HEK293 (cell line): Measurements from ENCODE around the gene CFAP45.
A peak's percentile ranks its signal among the peaks of the same experiment; 100 is the strongest.

Experiments used
- GLI2 ChIP-seq: fragments of 450-650 bp; formaldehyde crosslinking; IDR thresholded peaks from 2 replicates; pipeline ENCODE4; 2017; ENCODE audit warnings: missing biosample characterization, missing genetic modification characterization, low read depth, borderline replicate concordance
- KLF16 ChIP-seq: fragments of 450-650 bp; formaldehyde crosslinking; IDR thresholded peaks from 2 replicates; pipeline ENCODE4 v1.5.1; 2017; ENCODE audit warnings: missing biosample characterization, missing genetic modification characterization
- SALL2 ChIP-seq: fragments of 450-650 bp; formaldehyde crosslinking; IDR thresholded peaks from 2 replicates; pipeline ENCODE4 v1.5.0; 2017; ENCODE audit warnings: missing biosample characterization, mild to moderate bottlenecking, missing genetic modification characterization, borderline replicate concordance
- SCRT1 ChIP-seq: fragments of 450-650 bp; formaldehyde crosslinking; IDR thresholded peaks from 2 replicates; pipeline ENCODE4 v1.5.1; 2016; ENCODE audit warnings: missing biosample characterization, missing genetic modification characterization, borderline replicate concordance
- SCRT2 ChIP-seq: fragments of 450-650 bp; formaldehyde crosslinking; IDR thresholded peaks from 2 replicates; pipeline ENCODE4 v1.5.1; 2016; ENCODE audit warnings: missing biosample characterization, missing genetic modification characterization
- TCF7L2 ChIP-seq: IDR thresholded peaks from 2 replicates; pipeline ENCODE4 v1.6.1; 2011; ENCODE audit warnings: low read depth, mild to moderate bottlenecking, inconsistent platforms, low read length, moderate library complexity, borderline replicate concordance
- WT1 ChIP-seq: fragments of 450-650 bp; formaldehyde crosslinking; IDR thresholded peaks from 2 replicates; pipeline ENCODE4 v1.5.1; 2016; ENCODE audit warnings: missing biosample characterization, missing genetic modification characterization
- YY2 ChIP-seq: fragments of 450-650 bp; formaldehyde crosslinking; IDR thresholded peaks from 2 replicates; pipeline ENCODE4 v1.5.1; 2016; ENCODE audit warnings: missing biosample characterization, missing genetic modification characterization
- ZIC2 ChIP-seq: fragments of 450-650 bp; formaldehyde crosslinking; IDR thresholded peaks from 2 replicates; pipeline ENCODE4 v1.5.1; 2016; ENCODE audit warnings: missing biosample characterization, missing genetic modification characterization
- ZNF169 ChIP-seq: fragments of 450-650 bp; formaldehyde crosslinking; IDR thresholded peaks from 2 replicates; pipeline ENCODE4 v1.5.1; 2016; ENCODE audit warnings: missing biosample characterization, missing genetic modification characterization
- ZNF214 ChIP-seq: fragments of 450-650 bp; formaldehyde crosslinking; IDR thresholded peaks from 2 replicates; pipeline ENCODE4 v1.5.1; 2017; ENCODE audit warnings: missing biosample characterization, mild to moderate bottlenecking, missing genetic modification characterization, borderline replicate concordance
- ZNF23 ChIP-seq: fragments of 450-650 bp; formaldehyde crosslinking; IDR thresholded peaks from 2 replicates; pipeline ENCODE4 v1.5.1; 2016; ENCODE audit warnings: missing biosample characterization, missing genetic modification characterization, borderline replicate concordance
- ZNF302 ChIP-seq: fragments of 450-650 bp; formaldehyde crosslinking; IDR thresholded peaks from 2 replicates; pipeline ENCODE4 v1.5.1; 2016; ENCODE audit warnings: missing biosample characterization, missing genetic modification characterization, low read depth
- ZNF354C ChIP-seq: fragments of 450-650 bp; formaldehyde crosslinking; IDR thresholded peaks from 2 replicates; pipeline ENCODE4 v1.5.1; 2016; ENCODE audit warnings: missing biosample characterization, missing genetic modification characterization, low read depth, borderline replicate concordance
- ZNF561 ChIP-seq: fragments of 450-650 bp; IDR thresholded peaks from 2 replicates; pipeline ENCODE4 v1.5.1; 2018; ENCODE audit warnings: missing biosample characterization, missing genetic modification characterization, borderline replicate concordance
- ZNF596 ChIP-seq: fragments of 450-650 bp; IDR thresholded peaks from 2 replicates; pipeline ENCODE4 v1.5.0; 2018; ENCODE audit warnings: missing biosample characterization, mild to moderate bottlenecking, missing genetic modification characterization, moderate library complexity
- ZNF629 ChIP-seq: fragments of 450-650 bp; formaldehyde crosslinking; IDR thresholded peaks from 2 replicates; pipeline ENCODE4 v1.5.1; 2017; ENCODE audit warnings: missing biosample characterization, missing genetic modification characterization
- ZNF791 ChIP-seq: fragments of 450-650 bp; formaldehyde crosslinking; IDR thresholded peaks from 2 replicates; pipeline ENCODE4 v1.5.1; 2016; ENCODE audit warnings: missing biosample characterization, missing genetic modification characterization
- ZSCAN23 ChIP-seq: fragments of 450-650 bp; formaldehyde crosslinking; IDR thresholded peaks from 2 replicates; pipeline ENCODE4 v1.5.1; 2016; ENCODE audit warnings: missing biosample characterization, missing genetic modification characterization
- TF ChIP-seq, protein P1 (sequence below): fragments of 450-650 bp; formaldehyde crosslinking; conservative IDR thresholded peaks from 2 replicates; pipeline ENCODE4 v1.5.1; 2016; ENCODE audit warnings: low read depth, missing biosample characterization, missing genetic modification characterization
- TF ChIP-seq, protein P2 (sequence below): fragments of 450-650 bp; formaldehyde crosslinking; IDR thresholded peaks from 2 replicates; pipeline ENCODE4 v1.5.1; 2016; ENCODE audit warnings: missing biosample characterization, missing genetic modification characterization, borderline replicate concordance
- TF ChIP-seq, protein P3 (sequence below): fragments of 450-650 bp; formaldehyde crosslinking; IDR thresholded peaks from 2 replicates; pipeline ENCODE4 v1.5.1; 2017; ENCODE audit warnings: missing biosample characterization, missing genetic modification characterization
- TF ChIP-seq, protein P4 (sequence below): fragments of 450-650 bp; formaldehyde crosslinking; IDR thresholded peaks from 2 replicates; pipeline ENCODE4 v1.5.1; 2016; ENCODE audit warnings: missing biosample characterization, missing genetic modification characterization
- TF ChIP-seq, protein P5 (sequence below): fragments of 450-650 bp; formaldehyde crosslinking; IDR thresholded peaks from 2 replicates; pipeline ENCODE4 v1.5.1; 2016; ENCODE audit warnings: missing biosample characterization, missing genetic modification characterization, borderline replicate concordance

CFAP45 gene

DNA sequence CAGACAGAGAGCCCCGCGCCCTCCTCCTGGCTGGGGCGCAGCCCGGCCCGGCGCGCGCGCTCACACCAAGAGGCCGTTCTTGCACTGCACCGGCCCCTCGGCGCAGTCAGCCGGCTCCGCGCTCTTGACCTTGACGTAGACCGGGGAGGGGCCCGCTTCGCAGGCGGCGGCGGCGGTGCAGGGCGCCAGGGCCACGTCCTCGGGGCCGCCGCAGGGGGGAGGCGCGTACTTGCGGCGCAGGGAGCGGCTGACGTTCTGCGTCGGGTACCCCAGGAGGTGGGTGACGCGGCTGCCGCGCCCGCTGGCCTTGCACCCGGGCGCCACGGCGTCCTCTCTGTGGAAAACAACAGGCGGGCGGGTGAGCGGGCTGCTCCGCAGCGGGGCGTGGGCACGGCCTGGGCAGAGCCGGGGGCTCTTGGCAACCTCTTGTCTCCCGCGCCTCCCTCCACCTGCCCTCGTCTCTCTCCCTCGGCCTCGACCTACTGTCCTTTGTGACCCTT, 45.2 kb downstream of the CFAP45 start (continued):
- TF ChIP-seq, protein P1, sequence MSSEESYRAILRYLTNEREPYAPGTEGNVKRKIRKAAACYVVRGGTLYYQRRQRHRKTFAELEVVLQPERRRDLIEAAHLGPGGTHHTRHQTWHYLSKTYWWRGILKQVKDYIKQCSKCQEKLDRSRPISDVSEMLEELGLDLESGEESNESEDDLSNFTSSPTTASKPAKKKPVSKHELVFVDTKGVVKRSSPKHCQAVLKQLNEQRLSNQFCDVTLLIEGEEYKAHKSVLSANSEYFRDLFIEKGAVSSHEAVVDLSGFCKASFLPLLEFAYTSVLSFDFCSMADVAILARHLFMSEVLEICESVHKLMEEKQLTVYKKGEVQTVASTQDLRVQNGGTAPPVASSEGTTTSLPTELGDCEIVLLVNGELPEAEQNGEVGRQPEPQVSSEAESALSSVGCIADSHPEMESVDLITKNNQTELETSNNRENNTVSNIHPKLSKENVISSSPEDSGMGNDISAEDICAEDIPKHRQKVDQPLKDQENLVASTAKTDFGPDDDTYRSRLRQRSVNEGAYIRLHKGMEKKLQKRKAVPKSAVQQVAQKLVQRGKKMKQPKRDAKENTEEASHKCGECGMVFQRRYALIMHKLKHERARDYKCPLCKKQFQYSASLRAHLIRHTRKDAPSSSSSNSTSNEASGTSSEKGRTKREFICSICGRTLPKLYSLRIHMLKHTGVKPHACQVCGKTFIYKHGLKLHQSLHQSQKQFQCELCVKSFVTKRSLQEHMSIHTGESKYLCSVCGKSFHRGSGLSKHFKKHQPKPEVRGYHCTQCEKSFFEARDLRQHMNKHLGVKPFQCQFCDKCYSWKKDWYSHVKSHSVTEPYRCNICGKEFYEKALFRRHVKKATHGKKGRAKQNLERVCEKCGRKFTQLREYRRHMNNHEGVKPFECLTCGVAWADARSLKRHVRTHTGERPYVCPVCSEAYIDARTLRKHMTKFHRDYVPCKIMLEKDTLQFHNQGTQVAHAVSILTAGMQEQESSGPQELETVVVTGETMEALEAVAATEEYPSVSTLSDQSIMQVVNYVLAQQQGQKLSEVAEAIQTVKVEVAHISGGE (tag by site-specific recombination) = no peak
- no peak for TF ChIP-seq SCRT2 (tag by site-specific recombination)
- no peak for TF ChIP-seq TCF7L2
- no peak for TF ChIP-seq SCRT1
- no peak for TF ChIP-seq ZNF354C
- TF ChIP-seq, protein P2, sequence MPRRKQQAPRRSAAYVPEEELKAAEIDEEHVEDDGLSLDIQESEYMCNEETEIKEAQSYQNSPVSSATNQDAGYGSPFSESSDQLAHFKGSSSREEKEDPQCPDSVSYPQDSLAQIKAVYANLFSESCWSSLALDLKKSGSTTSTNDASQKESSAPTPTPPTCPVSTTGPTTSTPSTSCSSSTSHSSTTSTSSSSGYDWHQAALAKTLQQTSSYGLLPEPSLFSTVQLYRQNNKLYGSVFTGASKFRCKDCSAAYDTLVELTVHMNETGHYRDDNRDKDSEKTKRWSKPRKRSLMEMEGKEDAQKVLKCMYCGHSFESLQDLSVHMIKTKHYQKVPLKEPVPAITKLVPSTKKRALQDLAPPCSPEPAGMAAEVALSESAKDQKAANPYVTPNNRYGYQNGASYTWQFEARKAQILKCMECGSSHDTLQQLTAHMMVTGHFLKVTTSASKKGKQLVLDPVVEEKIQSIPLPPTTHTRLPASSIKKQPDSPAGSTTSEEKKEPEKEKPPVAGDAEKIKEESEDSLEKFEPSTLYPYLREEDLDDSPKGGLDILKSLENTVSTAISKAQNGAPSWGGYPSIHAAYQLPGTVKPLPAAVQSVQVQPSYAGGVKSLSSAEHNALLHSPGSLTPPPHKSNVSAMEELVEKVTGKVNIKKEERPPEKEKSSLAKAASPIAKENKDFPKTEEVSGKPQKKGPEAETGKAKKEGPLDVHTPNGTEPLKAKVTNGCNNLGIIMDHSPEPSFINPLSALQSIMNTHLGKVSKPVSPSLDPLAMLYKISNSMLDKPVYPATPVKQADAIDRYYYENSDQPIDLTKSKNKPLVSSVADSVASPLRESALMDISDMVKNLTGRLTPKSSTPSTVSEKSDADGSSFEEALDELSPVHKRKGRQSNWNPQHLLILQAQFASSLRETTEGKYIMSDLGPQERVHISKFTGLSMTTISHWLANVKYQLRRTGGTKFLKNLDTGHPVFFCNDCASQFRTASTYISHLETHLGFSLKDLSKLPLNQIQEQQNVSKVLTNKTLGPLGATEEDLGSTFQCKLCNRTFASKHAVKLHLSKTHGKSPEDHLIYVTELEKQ (tag by site-specific recombination) = no peak
- no peak for TF ChIP-seq GLI2 (tag by site-specific recombination)
- TF ChIP-seq ZSCAN23 (tag by site-specific recombination) = no peak
- no peak for TF ChIP-seq ZNF23 (tag by site-specific recombination)
- no peak for TF ChIP-seq ZNF214 (tag by site-specific recombination)
- TF ChIP-seq SALL2 = no peak
- TF ChIP-seq, protein P3, sequence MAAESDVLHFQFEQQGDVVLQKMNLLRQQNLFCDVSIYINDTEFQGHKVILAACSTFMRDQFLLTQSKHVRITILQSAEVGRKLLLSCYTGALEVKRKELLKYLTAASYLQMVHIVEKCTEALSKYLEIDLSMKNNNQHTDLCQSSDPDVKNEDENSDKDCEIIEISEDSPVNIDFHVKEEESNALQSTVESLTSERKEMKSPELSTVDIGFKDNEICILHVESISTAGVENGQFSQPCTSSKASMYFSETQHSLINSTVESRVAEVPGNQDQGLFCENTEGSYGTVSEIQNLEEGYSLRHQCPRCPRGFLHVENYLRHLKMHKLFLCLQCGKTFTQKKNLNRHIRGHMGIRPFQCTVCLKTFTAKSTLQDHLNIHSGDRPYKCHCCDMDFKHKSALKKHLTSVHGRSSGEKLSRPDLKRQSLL = 0 out of 2 replicates have a peak, but pooled peaks have one; percentile 2
- no peak for TF ChIP-seq ZNF791 (tag by site-specific recombination)
- TF ChIP-seq ZNF561 (tag by site-specific recombination) = peak; percentile 78; the same call in 1 of the 2 replicates
- TF ChIP-seq YY2 = no peak
- peak; percentile 85 for TF ChIP-seq ZIC2
- peak; percentile 6; the same call in 1 of the 2 replicates for TF ChIP-seq WT1 (tag by site-specific recombination)
- TF ChIP-seq ZNF629 (tag by site-specific recombination) = no peak
- no peak for TF ChIP-seq ZNF302
- no peak for TF ChIP-seq ZNF169
- no peak for TF ChIP-seq KLF16 (tag by site-specific recombination)
- TF ChIP-seq, protein P4, sequence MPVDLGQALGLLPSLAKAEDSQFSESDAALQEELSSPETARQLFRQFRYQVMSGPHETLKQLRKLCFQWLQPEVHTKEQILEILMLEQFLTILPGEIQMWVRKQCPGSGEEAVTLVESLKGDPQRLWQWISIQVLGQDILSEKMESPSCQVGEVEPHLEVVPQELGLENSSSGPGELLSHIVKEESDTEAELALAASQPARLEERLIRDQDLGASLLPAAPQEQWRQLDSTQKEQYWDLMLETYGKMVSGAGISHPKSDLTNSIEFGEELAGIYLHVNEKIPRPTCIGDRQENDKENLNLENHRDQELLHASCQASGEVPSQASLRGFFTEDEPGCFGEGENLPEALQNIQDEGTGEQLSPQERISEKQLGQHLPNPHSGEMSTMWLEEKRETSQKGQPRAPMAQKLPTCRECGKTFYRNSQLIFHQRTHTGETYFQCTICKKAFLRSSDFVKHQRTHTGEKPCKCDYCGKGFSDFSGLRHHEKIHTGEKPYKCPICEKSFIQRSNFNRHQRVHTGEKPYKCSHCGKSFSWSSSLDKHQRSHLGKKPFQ (tag by site-specific recombination) = peak; percentile 71; the same call in 1 of the 2 replicates
- TF ChIP-seq, protein P5, sequence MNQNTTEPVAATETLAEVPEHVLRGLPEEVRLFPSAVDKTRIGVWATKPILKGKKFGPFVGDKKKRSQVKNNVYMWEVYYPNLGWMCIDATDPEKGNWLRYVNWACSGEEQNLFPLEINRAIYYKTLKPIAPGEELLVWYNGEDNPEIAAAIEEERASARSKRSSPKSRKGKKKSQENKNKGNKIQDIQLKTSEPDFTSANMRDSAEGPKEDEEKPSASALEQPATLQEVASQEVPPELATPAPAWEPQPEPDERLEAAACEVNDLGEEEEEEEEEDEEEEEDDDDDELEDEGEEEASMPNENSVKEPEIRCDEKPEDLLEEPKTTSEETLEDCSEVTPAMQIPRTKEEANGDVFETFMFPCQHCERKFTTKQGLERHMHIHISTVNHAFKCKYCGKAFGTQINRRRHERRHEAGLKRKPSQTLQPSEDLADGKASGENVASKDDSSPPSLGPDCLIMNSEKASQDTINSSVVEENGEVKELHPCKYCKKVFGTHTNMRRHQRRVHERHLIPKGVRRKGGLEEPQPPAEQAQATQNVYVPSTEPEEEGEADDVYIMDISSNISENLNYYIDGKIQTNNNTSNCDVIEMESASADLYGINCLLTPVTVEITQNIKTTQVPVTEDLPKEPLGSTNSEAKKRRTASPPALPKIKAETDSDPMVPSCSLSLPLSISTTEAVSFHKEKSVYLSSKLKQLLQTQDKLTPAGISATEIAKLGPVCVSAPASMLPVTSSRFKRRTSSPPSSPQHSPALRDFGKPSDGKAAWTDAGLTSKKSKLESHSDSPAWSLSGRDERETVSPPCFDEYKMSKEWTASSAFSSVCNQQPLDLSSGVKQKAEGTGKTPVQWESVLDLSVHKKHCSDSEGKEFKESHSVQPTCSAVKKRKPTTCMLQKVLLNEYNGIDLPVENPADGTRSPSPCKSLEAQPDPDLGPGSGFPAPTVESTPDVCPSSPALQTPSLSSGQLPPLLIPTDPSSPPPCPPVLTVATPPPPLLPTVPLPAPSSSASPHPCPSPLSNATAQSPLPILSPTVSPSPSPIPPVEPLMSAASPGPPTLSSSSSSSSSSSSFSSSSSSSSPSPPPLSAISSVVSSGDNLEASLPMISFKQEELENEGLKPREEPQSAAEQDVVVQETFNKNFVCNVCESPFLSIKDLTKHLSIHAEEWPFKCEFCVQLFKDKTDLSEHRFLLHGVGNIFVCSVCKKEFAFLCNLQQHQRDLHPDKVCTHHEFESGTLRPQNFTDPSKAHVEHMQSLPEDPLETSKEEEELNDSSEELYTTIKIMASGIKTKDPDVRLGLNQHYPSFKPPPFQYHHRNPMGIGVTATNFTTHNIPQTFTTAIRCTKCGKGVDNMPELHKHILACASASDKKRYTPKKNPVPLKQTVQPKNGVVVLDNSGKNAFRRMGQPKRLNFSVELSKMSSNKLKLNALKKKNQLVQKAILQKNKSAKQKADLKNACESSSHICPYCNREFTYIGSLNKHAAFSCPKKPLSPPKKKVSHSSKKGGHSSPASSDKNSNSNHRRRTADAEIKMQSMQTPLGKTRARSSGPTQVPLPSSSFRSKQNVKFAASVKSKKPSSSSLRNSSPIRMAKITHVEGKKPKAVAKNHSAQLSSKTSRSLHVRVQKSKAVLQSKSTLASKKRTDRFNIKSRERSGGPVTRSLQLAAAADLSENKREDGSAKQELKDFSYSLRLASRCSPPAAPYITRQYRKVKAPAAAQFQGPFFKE (tag by site-specific recombination) = no peak
- no peak for TF ChIP-seq ZNF596 (tag by site-specific recombination)
